Activated CD4-positive, alpha-beta T cell treated with anti-CD3 and anti-CD28 coated beads, Interleukin-2, amount 10 ng/mL, durations not matched to agents 7 days and 5 days (primary cell): ENCODE measurements around the gene ICOSLG. TPM values are rescaled to one million over a fixed set of nuclear protein-coding genes. Genes with fewer than 3 reads are reported as not detected.

Source experiments
- CTCF ChIA-PET: fragments of 350-600 bp; sonication (Branson Sonifier 250); formaldehyde crosslinking; loops from one replicate; lab custom pipeline; 2021; ENCODE audit warnings: antibody characterized with exemption; lab: Charles Lee
- POLR2A ChIA-PET: fragments of 350-600 bp; sonication (Branson Sonifier 250); formaldehyde crosslinking; loops from one replicate; lab custom pipeline; 2021; ENCODE audit warnings: antibody characterized with exemption; lab: Charles Lee
- DNase-seq: peaks from one replicate; pipeline ENCODE4 v3.0.0-alpha.2; 2020
- H3K27ac Mint-ChIP-seq: one replicate; pipeline ENCODE4 v1.8.0; 2021; ENCODE audit warnings: mild to moderate bottlenecking, moderate library complexity, mixed read lengths
- H3K27me3 Mint-ChIP-seq: one replicate; pipeline ENCODE4 v1.8.0; 2021; ENCODE audit warnings: mixed read lengths
- H3K36me3 Mint-ChIP-seq: one replicate; pipeline ENCODE4 v1.8.0; 2021; ENCODE audit warnings: low read depth, mixed read lengths
- H3K4me1 Mint-ChIP-seq: one replicate; pipeline ENCODE4 v1.8.0; 2021; ENCODE audit warnings: mixed read lengths
- H3K4me3 Mint-ChIP-seq: one replicate; pipeline ENCODE4 v1.8.0; 2021; ENCODE audit warnings: mild to moderate bottlenecking, moderate library complexity, mixed read lengths
- H3K9me3 Mint-ChIP-seq: one replicate; pipeline ENCODE4 v1.8.0; 2021; ENCODE audit warnings: mixed read lengths
- total RNA-seq, 2 experiments: library from RNA; stranded (reverse); gene quantifications; one replicate each; pipeline ENCODE4 v1.2.3, GENCODE V29; 2021

Gene ICOSLG
- total RNA-seq, 2 experiments from 2014 or later = 4.9 to 5.5 TPM

DNA sequence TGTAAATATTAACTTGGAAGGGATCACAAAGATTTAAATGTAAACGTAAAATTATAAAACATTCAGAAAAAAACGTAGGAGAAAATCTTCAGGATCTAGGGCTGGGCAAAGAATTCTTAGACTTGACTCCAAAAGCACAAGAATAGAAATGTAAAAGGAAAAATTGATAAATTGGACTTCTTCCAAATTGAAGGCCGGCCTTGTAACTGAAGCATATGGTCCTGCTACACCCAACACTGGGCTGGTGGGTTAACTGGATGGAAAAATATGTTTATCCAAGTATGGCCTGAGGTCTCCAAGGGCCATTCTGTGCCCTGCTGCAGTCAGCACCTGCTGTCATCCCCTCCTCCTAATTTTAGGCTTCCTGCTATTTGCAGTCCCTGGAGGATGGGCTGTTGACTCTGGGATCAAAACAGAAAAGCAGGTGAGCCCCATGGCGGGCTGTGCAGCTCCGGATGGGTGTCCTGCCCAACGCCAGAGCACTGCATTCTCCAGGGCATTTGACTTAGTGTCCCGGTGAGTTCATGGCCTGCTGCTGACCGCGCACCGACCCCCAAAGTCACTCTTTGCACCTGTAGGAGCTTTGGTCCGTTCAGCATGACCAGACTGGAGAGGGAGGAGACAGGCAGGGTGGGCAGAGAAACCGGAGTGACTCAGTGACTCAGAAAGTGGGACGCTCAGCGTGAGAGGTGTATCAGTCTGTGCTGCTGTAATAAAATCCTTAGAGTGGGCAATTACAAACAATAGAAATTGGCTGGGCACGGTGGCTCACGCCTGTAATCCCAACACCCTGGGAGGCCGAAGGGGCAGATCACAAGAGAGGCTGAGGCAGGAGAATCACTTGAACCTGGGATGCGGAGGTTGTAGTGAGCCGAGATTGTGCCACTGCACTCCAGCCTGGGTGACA is 38.9 kb upstream of the ICOSLG start:
- Mint-ChIP-seq H3K4me1 (no peaks in the 10 kb centered on the region), H3K36me3 (no peaks in the 10 kb centered on the region), H3K27me3 (peaks cover 13% of the 10 kb centered on the region), H3K4me3 (no peak overlapping the region), H3K27ac (no peak overlapping the region), H3K9me3 (no peaks in the 10 kb centered on the region)
- POLR2A ChIA-PET = no interaction called here
- no peak for DNase-seq
- CTCF ChIA-PET = no interaction called here

DNA sequence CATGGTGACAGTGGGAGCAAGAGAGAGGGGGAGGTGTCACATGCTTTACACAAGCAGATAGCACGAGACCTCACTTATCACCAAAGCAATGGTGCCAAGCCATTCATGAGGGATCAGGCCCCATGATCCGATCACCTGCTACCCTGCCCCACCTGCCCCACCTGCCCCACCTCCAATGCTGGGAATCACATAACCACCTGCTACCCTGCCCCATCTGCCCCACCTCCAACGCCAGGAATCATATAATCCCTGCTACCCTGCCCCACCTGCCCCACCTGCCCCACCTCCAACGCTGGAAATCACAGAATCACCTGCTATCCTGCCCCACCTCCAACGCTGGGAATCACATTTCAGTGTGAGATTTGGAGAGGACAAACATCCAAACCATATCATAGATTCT is 34.3 kb upstream of the ICOSLG start:
- CTCF ChIA-PET = no interaction called here

DNA sequence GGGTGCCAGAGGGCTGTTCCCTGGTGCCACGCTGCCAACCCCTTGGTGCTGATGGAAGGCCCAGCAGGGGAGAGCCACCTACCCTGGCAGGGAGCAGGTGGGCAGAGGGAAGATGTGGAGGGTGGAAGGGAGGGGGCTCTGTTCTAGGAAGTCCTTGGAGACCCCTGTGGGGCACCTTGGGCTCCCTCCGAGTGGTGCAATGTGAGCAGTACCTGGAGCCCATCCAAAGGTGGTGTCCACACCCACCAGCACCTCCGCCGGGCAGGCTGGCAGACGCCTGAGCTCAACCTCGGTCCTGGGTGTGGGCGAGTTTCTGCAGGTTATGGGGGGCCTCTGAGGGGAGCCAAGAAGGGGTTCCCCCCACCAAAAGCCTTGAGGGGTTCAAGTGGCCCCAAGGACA is 32.3 kb upstream of the ICOSLG start:
- no peaks in the 10 kb centered on the region for H3K9me3 Mint-ChIP-seq
- CTCF ChIA-PET = no interaction called here
- POLR2A ChIA-PET = no interaction called here
- H3K27me3 Mint-ChIP-seq = peaks cover 11% of the 10 kb centered on the region
- no peak for DNase-seq
- no peak overlapping the region for H3K27ac Mint-ChIP-seq
- H3K4me1 Mint-ChIP-seq = no peaks in the 10 kb centered on the region
- H3K4me3 Mint-ChIP-seq = no peak overlapping the region
- no peaks in the 10 kb centered on the region for H3K36me3 Mint-ChIP-seq

More for the DNA sequence above, 34.3 kb upstream of the ICOSLG start:
- H3K27me3 Mint-ChIP-seq = peaks cover 13% of the 10 kb centered on the region
- POLR2A ChIA-PET = no interaction called here
- DNase-seq = no peak
- no peaks in the 10 kb centered on the region for H3K36me3 Mint-ChIP-seq
- H3K9me3 Mint-ChIP-seq = no peaks in the 10 kb centered on the region
- no peak overlapping the region for H3K4me3 Mint-ChIP-seq
- no peak overlapping the region for H3K27ac Mint-ChIP-seq
- H3K4me1 Mint-ChIP-seq = no peaks in the 10 kb centered on the region

GRCh38 chr21:44272284-44272858 is 31.6 kb upstream of the ICOSLG start:
- Mint-ChIP-seq H3K36me3 (no peaks in the 10 kb centered on the region), H3K27ac (no peak overlapping the region), H3K4me3 (no peak overlapping the region), H3K27me3 (peaks cover 11% of the 10 kb centered on the region), H3K4me1 (no peaks in the 10 kb centered on the region), H3K9me3 (no peaks in the 10 kb centered on the region)
- no peak for DNase-seq
- ChIA-PET POLR2A (no interaction called here), CTCF (no interaction called here)

GRCh38 chr21:44271558-44272283 is 31.0 kb upstream of the ICOSLG start:
- H3K27me3 Mint-ChIP-seq = peaks cover 8% of the 10 kb centered on the region
- no peak overlapping the region for H3K27ac Mint-ChIP-seq
- no peak overlapping the region for H3K4me3 Mint-ChIP-seq
- ChIA-PET POLR2A (no interaction called here), CTCF (no interaction called here)
- H3K36me3 Mint-ChIP-seq = no peaks in the 10 kb centered on the region
- DNase-seq = no peak
- no peaks in the 10 kb centered on the region for H3K4me1 Mint-ChIP-seq
- H3K9me3 Mint-ChIP-seq = no peaks in the 10 kb centered on the region

GRCh38 chr21:44269090-44269489 is 28.3 kb upstream of the ICOSLG start:
- Mint-ChIP-seq H3K4me1 (no peaks in the 10 kb centered on the region), H3K36me3 (no peaks in the 10 kb centered on the region), H3K9me3 (no peaks in the 10 kb centered on the region), H3K27ac (no peak overlapping the region), H3K4me3 (no peak overlapping the region), H3K27me3 (no peaks in the 10 kb centered on the region)
- CTCF ChIA-PET = interaction anchor here (1.1 to 1.8 kb wide), 2 partner anchors 29 to 256 kb away, joined by 3 to 5 read pairs; no protein-coding TSS in a partner anchor
- POLR2A ChIA-PET = no interaction called here
- DNase-seq = no peak

GRCh38 chr21:44267655-44268142 is 27.0 kb upstream of the ICOSLG start:
- Mint-ChIP-seq H3K4me3 (no peak overlapping the region), H3K27me3 (no peaks in the 10 kb centered on the region), H3K4me1 (no peaks in the 10 kb centered on the region), H3K36me3 (no peaks in the 10 kb centered on the region), H3K9me3 (no peaks in the 10 kb centered on the region), H3K27ac (no peak overlapping the region)
- ChIA-PET POLR2A (no interaction called here), CTCF (interaction anchor here (1.7 to 1.8 kb wide), 2 partner anchors 28 to 30 kb away, joined by 4 to 5 read pairs; no protein-coding TSS in a partner anchor)
- DNase-seq = no peak

GRCh38 chr21:44265734-44266270 is 25.1 kb upstream of the ICOSLG start:
- Mint-ChIP-seq H3K4me1 (no peaks in the 10 kb centered on the region), H3K36me3 (no peaks in the 10 kb centered on the region), H3K9me3 (no peaks in the 10 kb centered on the region), H3K27ac (no peak overlapping the region), H3K27me3 (no peaks in the 10 kb centered on the region), H3K4me3 (no peak overlapping the region)
- ChIA-PET CTCF (interaction anchor here (0.6 kb wide), 1 partner anchor 495 kb away, joined by 4 read pairs; no protein-coding TSS in a partner anchor), POLR2A (no interaction called here)
- no peak for DNase-seq

GRCh38 chr21:44263768-44264167 is 23.0 kb upstream of the ICOSLG start:
- Mint-ChIP-seq H3K27me3 (no peaks in the 10 kb centered on the region), H3K27ac (no peak overlapping the region), H3K4me1 (no peaks in the 10 kb centered on the region), H3K36me3 (no peaks in the 10 kb centered on the region), H3K9me3 (no peaks in the 10 kb centered on the region), H3K4me3 (no peak overlapping the region)
- ChIA-PET CTCF (no interaction called here), POLR2A (no interaction called here)
- no peak for DNase-seq

GRCh38 chr21:44263221-44263760 is 22.5 kb upstream of the ICOSLG start:
- no peaks in the 10 kb centered on the region for H3K36me3 Mint-ChIP-seq
- no peak overlapping the region for H3K4me3 Mint-ChIP-seq
- no peak overlapping the region for H3K27ac Mint-ChIP-seq
- H3K9me3 Mint-ChIP-seq = no peaks in the 10 kb centered on the region
- H3K27me3 Mint-ChIP-seq = no peaks in the 10 kb centered on the region
- H3K4me1 Mint-ChIP-seq = no peaks in the 10 kb centered on the region
- no peak for DNase-seq
- ChIA-PET CTCF (no interaction called here), POLR2A (no interaction called here)

DNA sequence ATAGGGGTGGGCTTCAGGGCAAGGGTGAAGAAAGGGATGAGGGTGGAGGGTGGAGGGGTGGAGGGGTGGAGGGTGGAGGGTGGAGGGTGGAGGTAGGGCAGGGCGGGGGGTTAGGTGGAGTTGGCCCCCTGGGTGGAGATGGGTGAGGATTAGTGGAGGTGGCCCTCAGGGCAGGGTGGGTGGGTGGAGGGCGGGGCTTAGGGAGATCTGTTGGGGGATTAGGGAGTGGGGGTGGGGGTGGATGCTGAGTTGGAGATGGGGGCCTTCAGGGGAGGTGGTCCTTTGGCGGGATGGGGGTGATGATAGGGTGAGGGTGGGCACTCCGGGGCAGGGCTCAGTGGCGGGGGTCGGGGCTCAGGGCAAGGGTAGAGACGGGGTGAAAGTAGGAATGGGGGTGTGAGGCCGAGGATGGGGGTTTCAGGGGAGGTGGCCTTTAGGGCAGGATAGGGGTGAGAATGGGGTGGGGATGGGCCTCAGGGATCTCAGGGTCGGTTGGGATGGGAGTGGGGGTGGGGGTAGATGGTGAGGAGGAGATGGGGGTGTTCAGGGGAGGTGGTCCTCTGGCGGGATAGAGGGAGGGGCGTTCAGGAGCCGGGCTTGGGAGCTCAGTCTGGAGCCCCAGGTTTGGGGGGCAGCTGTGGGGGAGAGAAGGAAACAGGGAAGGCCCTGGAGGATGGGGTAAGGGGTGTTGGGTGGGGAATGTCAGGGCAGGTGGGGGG is 21.8 kb upstream of the ICOSLG start:
- Mint-ChIP-seq H3K36me3 (no peaks in the 10 kb centered on the region), H3K4me1 (no peaks in the 10 kb centered on the region), H3K9me3 (no peaks in the 10 kb centered on the region), H3K4me3 (no peak overlapping the region), H3K27ac (no peak overlapping the region), H3K27me3 (no peaks in the 10 kb centered on the region)
- CTCF ChIA-PET = no interaction called here
- POLR2A ChIA-PET = no interaction called here
- DNase-seq = no peak

- POLR2A ChIA-PET = no interaction called here
- DNase-seq = no peak
- Mint-ChIP-seq H3K27ac (no peak within 1 kb of the TSS), H3K4me3 (no peak within 1 kb of the TSS), H3K36me3 (no peaks in the 10 kb centered on the region), H3K9me3 (no peaks in the 10 kb centered on the region), H3K27me3 (no peaks in the 10 kb centered on the region), H3K4me1 (no peaks in the 10 kb centered on the region)
- CTCF ChIA-PET = no interaction called here
These were observed 21.0 kb upstream of the ICOSLG start, which contains the start of gene DNMT3L for GRCh38 chr21:44261675-44262295. Gene DNMT3L, minus strand, starts transcription at chr21:44261897. Its CDS starts 638 bp downstream, at chr21:44261259.
